Activated naive CD8-positive, alpha-beta T cell (primary cell): ENCODE data around the gene SARS2.
"Not testable (repeated sequence)": the region's sequence is repeated elsewhere in the genome, so short reads cannot be mapped to it uniquely, and the experiment has no call there.

ENCODE experiments used
- H3K27ac Mint-ChIP-seq: one replicate; pipeline ENCODE4 v1.8.0; 2021; ENCODE audit warnings: mixed read lengths
- H3K27me3 Mint-ChIP-seq: one replicate; pipeline ENCODE4 v1.8.0; 2021; ENCODE audit warnings: mixed read lengths
- H3K36me3 Mint-ChIP-seq: one replicate; pipeline ENCODE4 v1.8.0; 2021; ENCODE audit warnings: mixed read lengths
- H3K4me1 Mint-ChIP-seq: one replicate; pipeline ENCODE4 v1.8.0; 2021; ENCODE audit warnings: low read depth, mixed read lengths
- H3K4me3 Mint-ChIP-seq: one replicate; pipeline ENCODE4 v1.8.0; 2021; ENCODE audit warnings: mild to moderate bottlenecking, mixed read lengths
- H3K9me3 Mint-ChIP-seq: one replicate; pipeline ENCODE4 v1.8.0; 2021; ENCODE audit warnings: low read depth, mixed read lengths

Gene SARS2, protein sequence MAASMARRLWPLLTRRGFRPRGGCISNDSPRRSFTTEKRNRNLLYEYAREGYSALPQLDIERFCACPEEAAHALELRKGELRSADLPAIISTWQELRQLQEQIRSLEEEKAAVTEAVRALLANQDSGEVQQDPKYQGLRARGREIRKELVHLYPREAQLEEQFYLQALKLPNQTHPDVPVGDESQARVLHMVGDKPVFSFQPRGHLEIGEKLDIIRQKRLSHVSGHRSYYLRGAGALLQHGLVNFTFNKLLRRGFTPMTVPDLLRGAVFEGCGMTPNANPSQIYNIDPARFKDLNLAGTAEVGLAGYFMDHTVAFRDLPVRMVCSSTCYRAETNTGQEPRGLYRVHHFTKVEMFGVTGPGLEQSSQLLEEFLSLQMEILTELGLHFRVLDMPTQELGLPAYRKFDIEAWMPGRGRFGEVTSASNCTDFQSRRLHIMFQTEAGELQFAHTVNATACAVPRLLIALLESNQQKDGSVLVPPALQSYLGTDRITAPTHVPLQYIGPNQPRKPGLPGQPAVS

DNA sequence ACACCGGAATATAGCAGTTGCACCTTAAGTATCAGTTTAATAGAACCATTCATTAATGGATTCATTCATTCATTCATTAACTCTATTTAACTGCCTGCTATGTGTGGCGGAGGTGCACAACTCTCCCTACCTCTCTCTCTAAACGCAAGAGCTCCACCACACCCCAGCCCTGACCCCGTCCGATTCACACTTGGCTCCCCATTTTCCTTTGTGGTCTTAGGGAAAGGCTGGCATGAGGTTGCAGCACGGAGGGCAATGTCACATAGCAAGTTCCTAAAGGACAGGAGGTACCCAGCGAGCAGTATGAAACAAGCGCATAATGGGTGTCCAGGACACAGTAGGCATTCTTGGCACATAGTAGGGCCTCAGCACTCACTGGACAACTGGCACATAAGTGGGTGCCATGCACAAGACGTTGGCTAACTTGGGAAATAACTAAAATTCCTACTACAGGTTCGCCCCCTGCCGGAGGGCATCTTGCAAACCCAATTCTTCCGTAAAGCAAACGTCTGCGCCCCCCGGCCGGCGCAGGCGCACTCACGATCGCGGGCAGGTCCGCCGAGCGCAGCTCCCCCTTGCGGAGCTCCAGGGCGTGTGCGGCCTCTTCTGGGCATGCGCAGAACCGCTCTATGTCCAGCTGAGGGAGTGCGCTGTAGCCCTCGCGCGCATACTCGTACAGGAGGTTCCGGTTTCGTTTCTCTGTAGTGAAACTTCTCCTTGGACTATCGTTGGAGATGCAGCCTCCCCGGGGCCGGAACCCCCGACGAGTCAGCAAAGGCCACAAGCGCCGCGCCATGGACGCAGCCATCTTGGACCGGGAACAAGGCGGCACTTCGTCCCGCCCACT, at the start of gene SARS2:
TSS of gene SARS2 (minus strand) at position 835 of the 847 bp plus-strand sequence. CDS start at position 808, 27 bp downstream.
- H3K4me1 Mint-ChIP-seq, result peaks cover 28% of the 10 kb centered on the region
- H3K27ac Mint-ChIP-seq, result peak within 1 kb of the TSS; percentile 99
- H3K9me3 Mint-ChIP-seq, result no peaks in the 10 kb centered on the region
- peaks cover 10% of the 10 kb centered on the region for H3K36me3 Mint-ChIP-seq
- H3K4me3 Mint-ChIP-seq, result peak within 1 kb of the TSS; percentile 98
- H3K27me3 Mint-ChIP-seq, result no peaks in the 10 kb centered on the region

DNA sequence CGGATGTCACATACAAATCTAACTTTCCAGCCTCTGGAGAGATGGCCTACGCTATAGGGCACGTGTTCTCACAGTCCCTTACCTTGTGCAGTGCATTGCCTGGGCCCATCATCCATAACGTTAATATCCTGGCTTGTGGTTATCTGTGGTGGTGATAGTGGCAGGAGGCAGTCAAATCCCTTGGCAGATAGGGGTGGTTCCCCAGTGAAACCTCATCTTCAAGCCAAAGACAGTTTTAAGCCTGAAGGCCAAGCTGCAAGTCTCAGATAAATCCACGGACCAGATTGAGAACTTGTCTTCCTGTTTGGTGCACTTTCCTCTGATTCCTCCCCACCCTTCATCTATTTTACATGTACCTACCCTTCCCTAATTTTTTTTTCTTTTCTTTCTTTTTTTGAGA, 49.2 kb upstream of the SARS2 start:
- Mint-ChIP-seq H3K4me1 (peaks cover 12% of the 10 kb centered on the region), H3K27ac (no peak overlapping the region), H3K4me3 (no peak overlapping the region), H3K9me3 (no peaks in the 10 kb centered on the region), H3K27me3 (peaks cover 18% of the 10 kb centered on the region), H3K36me3 (no peaks in the 10 kb centered on the region)

DNA sequence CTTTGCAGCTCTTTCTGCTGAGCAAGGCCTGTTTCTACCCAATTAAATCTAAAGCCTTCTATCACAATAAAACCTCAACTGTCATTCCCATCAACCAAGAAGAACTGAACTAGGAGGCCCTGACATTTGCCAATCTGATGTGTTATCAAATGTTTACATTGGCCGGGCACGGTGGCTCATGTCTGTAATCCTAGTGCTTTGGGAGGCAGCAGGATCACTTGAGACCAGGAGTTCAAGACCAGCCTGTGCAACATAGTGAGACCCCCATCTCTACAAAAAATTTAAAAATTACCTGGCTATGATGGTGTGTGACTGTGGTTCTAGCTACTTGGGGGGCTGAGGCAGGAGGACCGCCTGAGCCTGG, 47.7 kb upstream of the SARS2 start:
- Mint-ChIP-seq H3K4me3 (no peak overlapping the region), H3K9me3 (no peaks in the 10 kb centered on the region), H3K4me1 (peaks cover 16% of the 10 kb centered on the region), H3K36me3 (no peaks in the 10 kb centered on the region), H3K27me3 (peaks cover 23% of the 10 kb centered on the region), H3K27ac (no peak overlapping the region)

DNA sequence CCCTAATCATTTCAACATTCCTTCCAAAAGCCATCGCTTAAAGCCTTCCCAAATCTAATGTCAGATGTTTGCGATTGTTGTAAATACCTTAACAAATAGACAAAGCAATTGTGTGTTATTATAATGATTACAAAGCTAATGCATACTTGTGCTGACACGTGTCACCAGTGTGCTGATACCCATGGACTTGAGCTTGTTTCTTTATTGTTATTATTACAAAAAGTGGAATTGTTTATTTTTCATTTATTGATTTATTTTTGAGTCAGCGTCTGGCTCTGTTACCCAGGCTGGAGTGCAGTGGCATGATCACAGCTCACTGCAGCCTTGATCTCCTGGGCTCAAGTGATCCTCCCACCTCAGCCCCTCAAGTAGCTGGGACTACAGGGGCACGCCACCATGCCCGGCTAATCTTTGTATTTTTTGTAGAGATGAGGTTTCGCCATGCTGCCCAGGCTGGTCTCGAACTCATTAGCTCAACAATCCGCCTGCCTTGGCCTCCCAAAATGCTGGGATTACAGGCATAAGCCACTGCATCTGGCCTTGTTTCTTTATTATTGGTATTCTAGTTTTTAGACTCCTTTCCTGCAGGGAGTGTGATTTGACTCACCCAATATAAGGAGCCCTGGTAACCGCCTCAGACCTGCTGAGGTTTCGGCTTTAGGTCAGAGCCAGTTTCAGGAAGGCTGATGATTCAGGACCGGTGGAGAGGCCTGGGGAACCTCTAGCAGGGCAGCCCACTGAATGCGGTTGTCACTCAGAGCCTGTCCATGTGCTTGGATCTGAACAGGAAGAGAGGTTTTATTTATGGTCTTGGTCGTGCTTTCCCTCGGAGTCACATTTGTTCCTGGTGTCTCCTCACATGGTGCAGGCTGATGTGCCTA, 47.1 kb upstream of the SARS2 start:
- no peaks in the 10 kb centered on the region for H3K36me3 Mint-ChIP-seq
- no peak overlapping the region for H3K27ac Mint-ChIP-seq
- H3K9me3 Mint-ChIP-seq, result no peaks in the 10 kb centered on the region
- no peak overlapping the region for H3K4me3 Mint-ChIP-seq
- peaks cover 16% of the 10 kb centered on the region for H3K4me1 Mint-ChIP-seq
- peaks cover 23% of the 10 kb centered on the region for H3K27me3 Mint-ChIP-seq

DNA sequence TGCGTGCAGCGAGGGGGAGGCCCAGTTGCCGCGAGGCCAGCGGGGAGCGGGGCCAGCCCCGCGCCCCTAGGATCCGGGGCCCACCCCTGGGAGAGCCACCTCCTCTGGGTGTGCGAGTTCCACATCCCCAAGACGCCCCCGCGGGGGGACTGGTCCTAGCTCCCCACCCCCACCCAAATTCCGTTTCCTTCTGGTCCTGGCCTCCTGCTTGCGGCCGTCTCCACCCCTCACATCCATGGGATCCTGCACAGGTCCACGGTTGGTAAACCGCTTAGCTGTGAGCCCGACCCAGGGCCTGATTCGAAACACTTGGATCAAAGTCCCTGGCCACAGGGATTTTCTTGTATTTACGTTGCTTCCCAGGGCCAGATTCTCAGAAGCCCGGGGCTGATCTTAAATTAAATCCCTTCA, 45.3 kb upstream of the SARS2 start:
- Mint-ChIP-seq H3K36me3 (no peaks in the 10 kb centered on the region), H3K4me1 (peaks cover 16% of the 10 kb centered on the region), H3K9me3 (no peaks in the 10 kb centered on the region), H3K27me3 (peaks cover 23% of the 10 kb centered on the region), H3K27ac (no peak overlapping the region), H3K4me3 (peak overlapping the region; percentile 61)

DNA sequence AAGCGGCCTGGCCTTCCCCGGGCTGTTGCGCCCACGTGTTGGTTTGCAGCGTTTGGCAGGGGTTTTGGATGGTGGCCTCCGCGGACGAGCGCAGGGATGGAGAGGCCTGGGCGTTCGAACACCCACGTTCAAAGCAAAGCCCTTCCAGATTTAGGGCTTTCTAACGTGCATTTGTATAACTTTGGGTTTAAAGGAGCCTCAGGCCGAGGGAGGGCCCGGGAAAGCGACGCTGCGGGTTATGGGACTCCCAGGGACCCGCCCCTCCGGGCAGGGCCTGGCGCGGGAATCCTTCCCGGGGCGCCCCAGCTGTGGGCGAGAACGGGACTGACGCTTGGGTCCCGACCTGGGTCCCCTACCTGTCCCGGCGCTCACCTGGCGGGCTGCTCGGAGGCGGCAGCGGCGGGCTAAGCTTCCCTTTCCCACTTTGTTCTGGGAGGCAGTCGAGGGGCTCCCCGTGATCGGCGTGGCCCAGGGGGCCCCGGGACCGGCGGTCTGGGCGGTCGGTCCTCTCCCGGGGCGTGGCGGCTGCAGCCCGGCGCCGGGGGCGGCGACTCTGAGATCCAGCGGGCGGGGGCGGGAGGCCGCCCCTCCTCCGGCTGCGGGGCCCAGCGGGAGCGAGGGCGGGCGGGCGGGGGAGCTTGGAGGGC, 44.8 kb upstream of the SARS2 start, which contains the start of gene FBXO17:
TSS of gene FBXO17 (minus strand) at position 529 of the 647 bp plus-strand sequence. CDS start 25,423 bp downstream, outside the sequence.
- H3K4me1 Mint-ChIP-seq, result peaks cover 16% of the 10 kb centered on the region
- H3K4me3 Mint-ChIP-seq, result peak within 1 kb of the TSS; percentile 67
- no peak within 1 kb of the TSS for H3K27ac Mint-ChIP-seq
- H3K9me3 Mint-ChIP-seq, result no peaks in the 10 kb centered on the region
- H3K36me3 Mint-ChIP-seq, result no peaks in the 10 kb centered on the region
- H3K27me3 Mint-ChIP-seq, result peaks cover 21% of the 10 kb centered on the region

DNA sequence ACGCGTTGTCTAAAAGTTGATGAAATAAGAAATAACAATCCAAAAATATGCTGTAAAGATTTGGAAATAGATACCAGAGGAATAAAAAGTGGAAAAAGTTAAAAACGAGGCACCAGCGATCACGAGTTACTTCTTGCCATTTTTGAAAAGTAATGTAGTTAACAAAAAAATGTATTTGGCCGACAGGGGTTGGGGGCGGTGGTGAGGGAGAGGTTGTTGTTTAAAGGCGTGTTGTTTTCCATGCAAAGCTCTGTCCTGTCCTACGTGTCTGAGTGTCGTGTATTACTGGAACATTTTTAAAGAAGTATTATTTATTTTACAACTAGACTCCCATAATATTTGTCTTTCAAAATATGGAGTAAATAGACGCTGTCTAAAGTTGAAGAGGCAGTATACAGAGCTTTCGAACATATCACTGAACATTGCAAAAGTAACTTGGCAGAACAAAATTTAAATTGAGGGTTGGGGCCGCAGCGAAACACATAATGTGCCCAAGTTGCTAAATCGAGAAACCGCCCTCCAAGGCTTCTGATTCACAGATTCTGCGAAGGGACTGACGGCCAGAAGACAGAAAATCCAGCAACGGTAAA, 44.2 kb upstream of the SARS2 start:
- Mint-ChIP-seq H3K36me3 (no peaks in the 10 kb centered on the region), H3K4me1 (peaks cover 16% of the 10 kb centered on the region), H3K27me3 (peaks cover 21% of the 10 kb centered on the region), H3K4me3 (peak overlapping the region; percentile 67), H3K9me3 (no peaks in the 10 kb centered on the region), H3K27ac (no peak overlapping the region)

DNA sequence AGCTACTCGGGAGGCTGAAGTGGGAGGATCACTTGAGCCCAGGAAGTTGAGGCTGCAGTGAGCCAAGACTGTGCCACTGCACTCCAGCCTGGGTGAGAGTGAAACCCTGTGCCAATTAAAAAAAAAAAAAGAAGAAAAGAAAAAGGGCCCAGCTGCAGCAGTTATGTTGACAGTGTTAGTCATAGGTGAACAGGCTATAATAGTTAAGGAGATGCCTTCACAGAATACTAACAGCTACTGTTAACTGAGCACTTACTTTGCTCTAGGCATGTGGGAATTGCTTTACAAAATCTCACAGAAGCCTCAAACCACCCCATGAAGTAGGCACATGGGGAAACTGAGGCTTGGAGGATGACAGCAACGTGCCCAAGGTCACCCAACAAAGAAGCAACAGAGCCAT, 41.1 kb upstream of the SARS2 start:
- Mint-ChIP-seq H3K27ac (no peak overlapping the region), H3K27me3 (peaks cover 16% of the 10 kb centered on the region), H3K4me3 (no peak overlapping the region), H3K4me1 (peaks cover 16% of the 10 kb centered on the region), H3K9me3 (no peaks in the 10 kb centered on the region), H3K36me3 (no peaks in the 10 kb centered on the region)

DNA sequence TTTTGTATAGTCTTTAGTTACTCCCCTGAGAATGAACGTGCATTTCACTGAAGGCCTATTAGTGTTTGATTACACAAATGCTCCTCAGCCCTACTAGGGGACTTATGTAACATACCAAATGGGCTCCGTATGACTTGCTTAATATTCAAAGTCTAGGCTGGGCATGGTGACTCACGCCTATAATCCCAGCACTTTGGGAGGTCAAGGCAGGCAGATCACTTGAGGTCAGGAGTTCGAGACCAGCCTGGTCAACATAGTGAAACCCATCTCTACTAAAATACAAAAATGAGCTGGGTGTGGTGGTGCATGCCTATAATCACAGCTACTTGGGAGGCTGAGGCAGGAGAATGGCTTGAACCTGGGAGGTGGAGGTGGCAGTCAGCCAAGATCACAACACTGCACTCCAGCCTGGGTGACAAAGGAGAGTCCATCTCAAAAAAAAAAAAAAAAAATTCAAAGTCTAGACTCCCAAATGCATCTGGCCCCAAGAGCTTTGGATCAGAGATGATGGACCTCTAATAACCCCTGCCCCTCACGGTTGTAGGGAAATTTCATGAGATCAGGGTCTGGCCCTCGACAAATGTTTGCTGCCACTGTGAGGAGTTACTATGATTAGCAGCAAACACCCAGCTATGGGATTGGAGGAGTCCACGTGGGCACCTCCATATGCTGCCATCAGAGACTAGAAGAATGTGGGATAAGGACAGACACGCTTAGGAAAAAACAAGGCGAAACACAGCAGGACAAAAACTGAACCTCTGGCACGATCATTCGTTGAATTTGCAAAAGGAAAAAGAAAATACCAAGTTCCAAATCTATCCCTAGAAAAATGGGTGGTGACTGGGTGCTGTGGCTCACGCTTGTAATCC, 40.3 kb upstream of the SARS2 start:
- H3K27ac Mint-ChIP-seq, result no peak overlapping the region
- peaks cover 9% of the 10 kb centered on the region for H3K27me3 Mint-ChIP-seq
- no peaks in the 10 kb centered on the region for H3K36me3 Mint-ChIP-seq

DNA sequence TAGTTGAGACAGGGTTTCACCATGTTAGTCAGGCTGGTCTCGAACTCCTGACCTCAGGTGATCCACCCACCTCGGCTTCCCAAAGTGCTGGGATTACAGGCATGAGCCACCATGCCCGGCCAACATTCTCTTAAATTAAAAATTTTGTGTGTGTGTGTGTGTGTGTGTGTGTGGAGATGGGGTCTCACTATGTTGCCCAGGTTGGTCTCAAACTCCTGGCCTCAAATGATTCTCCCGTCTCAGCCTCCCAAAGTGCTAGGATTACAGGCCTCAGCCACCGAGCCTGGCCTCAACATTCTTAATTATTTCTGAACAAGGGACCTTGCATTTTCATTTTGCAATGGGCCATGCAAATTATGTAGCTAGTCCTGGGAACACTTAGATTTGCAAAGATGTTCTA, 35.6 kb upstream of the SARS2 start:
- not testable (repeated sequence) for H3K4me3 Mint-ChIP-seq, H3K9me3 Mint-ChIP-seq, H3K27ac Mint-ChIP-seq, H3K36me3 Mint-ChIP-seq, H3K4me1 Mint-ChIP-seq, H3K27me3 Mint-ChIP-seq

More for the DNA sequence above, 40.3 kb upstream of the SARS2 start:
- Mint-ChIP-seq H3K4me3 (no peak overlapping the region), H3K9me3 (no peaks in the 10 kb centered on the region), H3K4me1 (peaks cover 9% of the 10 kb centered on the region)

DNA sequence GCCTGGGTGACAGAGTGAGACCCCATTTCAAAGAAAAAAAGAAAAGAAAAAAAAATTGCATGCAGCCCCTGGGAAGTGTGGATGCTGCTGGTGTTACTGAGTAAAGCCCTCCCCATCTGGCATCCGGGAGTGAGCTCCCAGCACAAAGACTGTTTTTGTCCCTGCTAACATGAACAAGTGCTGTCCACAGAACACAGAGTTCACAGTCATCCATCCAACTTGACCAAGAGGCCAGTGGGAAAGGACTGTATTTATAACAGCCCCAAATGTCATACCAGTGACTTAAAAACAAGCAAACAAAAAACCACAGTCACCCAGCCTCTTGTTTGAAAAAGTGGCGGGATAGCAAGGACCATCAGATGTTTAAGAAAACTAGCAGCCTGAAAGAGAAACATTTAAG, 34.2 kb upstream of the SARS2 start:
- Mint-ChIP-seq H3K4me1 (peaks cover 6% of the 10 kb centered on the region), H3K9me3 (no peaks in the 10 kb centered on the region), H3K4me3 (no peak overlapping the region), H3K27ac (no peak overlapping the region), H3K36me3 (no peaks in the 10 kb centered on the region), H3K27me3 (no peaks in the 10 kb centered on the region)

DNA sequence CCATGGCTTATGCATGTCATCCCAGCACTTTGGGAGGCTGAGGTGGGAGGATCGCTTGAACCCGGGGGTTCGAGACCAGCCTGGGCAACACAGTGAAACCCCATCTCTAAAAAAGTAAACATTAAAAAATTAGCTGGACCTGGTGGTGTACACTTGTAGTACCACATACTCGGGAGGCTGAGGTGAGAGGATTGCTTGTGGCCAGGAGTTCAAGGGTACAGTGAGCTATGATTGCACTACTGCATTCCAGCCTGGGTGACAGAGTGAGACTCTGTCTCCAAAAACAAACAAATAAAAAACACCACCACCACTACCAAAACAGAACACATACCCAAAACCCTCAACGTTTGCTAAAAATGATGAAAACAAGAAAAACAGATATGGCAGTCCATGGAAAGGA, 29.1 kb upstream of the SARS2 start:
- Mint-ChIP-seq H3K36me3 (no peaks in the 10 kb centered on the region), H3K4me3 (no peak overlapping the region), H3K27me3 (no peaks in the 10 kb centered on the region), H3K27ac (no peak overlapping the region), H3K4me1 (peaks cover 6% of the 10 kb centered on the region), H3K9me3 (no peaks in the 10 kb centered on the region)

DNA sequence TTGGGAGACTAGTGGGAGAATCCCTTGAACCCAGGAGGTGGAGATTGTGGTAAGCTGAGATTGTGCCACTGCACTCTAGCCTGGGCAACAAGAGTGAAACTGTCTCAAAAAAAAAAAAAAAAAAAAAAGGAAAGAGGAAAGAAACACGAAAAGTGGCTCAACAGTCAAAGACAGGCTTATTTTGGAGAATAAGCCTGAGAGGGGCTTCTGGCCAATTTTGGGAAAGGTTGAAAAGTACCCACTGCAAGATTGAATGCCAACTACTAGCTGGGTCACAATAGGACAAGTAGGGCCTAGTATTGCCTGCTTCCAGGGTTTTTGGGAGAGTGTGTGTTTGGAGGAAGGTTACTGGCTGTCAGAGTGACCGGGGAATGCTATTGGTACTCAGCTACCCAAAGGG, 27.7 kb upstream of the SARS2 start:
- H3K27me3 Mint-ChIP-seq, result peaks cover 5% of the 10 kb centered on the region
- H3K27ac Mint-ChIP-seq, result no peak overlapping the region
- H3K9me3 Mint-ChIP-seq, result no peaks in the 10 kb centered on the region
- H3K4me1 Mint-ChIP-seq, result peaks cover 6% of the 10 kb centered on the region
- H3K36me3 Mint-ChIP-seq, result no peaks in the 10 kb centered on the region
- no peak overlapping the region for H3K4me3 Mint-ChIP-seq
